ENCODE data around the gene MYO1B.

DNA sequence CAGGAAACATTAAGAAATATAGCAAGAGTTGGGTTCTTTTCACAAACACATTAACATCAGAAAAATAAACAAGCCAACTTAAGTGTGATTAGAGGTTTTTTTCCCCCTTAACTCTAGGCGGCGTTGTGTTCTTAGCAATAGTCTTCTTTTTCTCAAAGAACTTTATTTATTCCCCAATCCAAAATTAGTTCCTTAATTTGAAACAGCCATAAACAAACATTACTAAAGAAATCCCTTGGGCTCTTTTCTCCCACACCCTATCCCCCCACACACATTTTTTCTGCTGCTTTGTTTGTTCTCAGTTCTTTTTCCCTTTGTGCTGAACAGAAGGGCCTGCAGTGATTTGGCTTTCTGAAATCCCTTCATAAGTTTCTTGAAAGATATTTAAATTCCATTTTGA is 13.2 kb upstream of the MYO1B start:
- TF ChIP-seq, protein P1, sequence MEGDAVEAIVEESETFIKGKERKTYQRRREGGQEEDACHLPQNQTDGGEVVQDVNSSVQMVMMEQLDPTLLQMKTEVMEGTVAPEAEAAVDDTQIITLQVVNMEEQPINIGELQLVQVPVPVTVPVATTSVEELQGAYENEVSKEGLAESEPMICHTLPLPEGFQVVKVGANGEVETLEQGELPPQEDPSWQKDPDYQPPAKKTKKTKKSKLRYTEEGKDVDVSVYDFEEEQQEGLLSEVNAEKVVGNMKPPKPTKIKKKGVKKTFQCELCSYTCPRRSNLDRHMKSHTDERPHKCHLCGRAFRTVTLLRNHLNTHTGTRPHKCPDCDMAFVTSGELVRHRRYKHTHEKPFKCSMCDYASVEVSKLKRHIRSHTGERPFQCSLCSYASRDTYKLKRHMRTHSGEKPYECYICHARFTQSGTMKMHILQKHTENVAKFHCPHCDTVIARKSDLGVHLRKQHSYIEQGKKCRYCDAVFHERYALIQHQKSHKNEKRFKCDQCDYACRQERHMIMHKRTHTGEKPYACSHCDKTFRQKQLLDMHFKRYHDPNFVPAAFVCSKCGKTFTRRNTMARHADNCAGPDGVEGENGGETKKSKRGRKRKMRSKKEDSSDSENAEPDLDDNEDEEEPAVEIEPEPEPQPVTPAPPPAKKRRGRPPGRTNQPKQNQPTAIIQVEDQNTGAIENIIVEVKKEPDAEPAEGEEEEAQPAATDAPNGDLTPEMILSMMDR (conservative IDR thresholded peaks at IDR 0.05; ENCODE audit: low read length), result peak; percentile 50
- TF ChIP-seq EZH2phosphoT487 (IDR thresholded peaks at IDR 0.05; ENCODE audit: borderline replicate concordance), result no peak

All from Loucy (cell line).